ENCODE data around the gene PPP1R3E.

The PPP1R3E gene

GRCh38 chr14:23258256-23258655, 44.4 kb downstream of the PPP1R3E start:
- DNase-seq (ENCODE audit: low read depth) = no peak
- H3K4me3 ChIP-seq (ENCODE audit: low read depth, low read length) = no peak overlapping the region

GRCh38 chr14:23252420-23253333, 50.0 kb downstream of the PPP1R3E start:
- no peak overlapping the region for H3K4me3 ChIP-seq (ENCODE audit: low read depth, low read length)
- DNase-seq (ENCODE audit: low read depth) = no peak

GRCh38 chr14:23252006-23252405, 50.7 kb downstream of the PPP1R3E start:
- H3K4me3 ChIP-seq (ENCODE audit: low read depth, low read length) = no peak overlapping the region
- DNase-seq (ENCODE audit: low read depth) = no peak

- DNase-seq (ENCODE audit: low read depth) = no peak
Observed at GRCh38 chr14:23249824-23250223, 52.8 kb downstream of the PPP1R3E start.

GRCh38 chr14:23248601-23249000, 54.1 kb downstream of the PPP1R3E start:
- H3K4me3 ChIP-seq (ENCODE audit: low read depth, low read length) = no peak overlapping the region
- no peak for DNase-seq (ENCODE audit: low read depth)

More at GRCh38 chr14:23249824-23250223, 52.8 kb downstream of the PPP1R3E start:
- H3K4me3 ChIP-seq (ENCODE audit: low read depth, low read length) = no peak overlapping the region
